ENCODE measurements around the gene NIPA2.

GRCh38 chr15:22827125-22827524 lies 11.3 kb upstream of the NIPA2 start:
- no peak for TF ChIP-seq CTCF (IDR thresholded peaks at IDR 0.05; ENCODE audit: borderline replicate concordance, extremely low read depth, low read length, poor library complexity, severe bottlenecking)
- no peak for TF ChIP-seq EZH2 (IDR thresholded peaks at IDR 0.05; ENCODE audit: borderline replicate concordance, low read depth, low read length, severe bottlenecking)
